GM12878 (cell line): ENCODE results near the gene GUCY1A1. TPM values are rescaled to one million over a fixed set of nuclear protein-coding genes. Genes with fewer than 3 reads are reported as not detected.
A peak's percentile ranks its signal among the peaks of the same experiment; 100 is the strongest.

Source experiments
- ATF7 ChIP-seq: fragments of 450-650 bp; IDR thresholded peaks from 2 replicates; pipeline ENCODE4 v1.6.1; 2016; ENCODE audit warnings: low read depth, mild to moderate bottlenecking
- BACH1 ChIP-seq: fragments of 450-650 bp; IDR thresholded peaks from 2 replicates; pipeline ENCODE4 v1.6.1; 2017; ENCODE audit warnings: mild to moderate bottlenecking, borderline replicate concordance
- BHLHE40 ChIP-seq, 2 experiments: fragments of 450-650 bp in 1 of 2; IDR thresholded peaks; 2 replicates each; pipeline ENCODE4 v1.6.1; 2011 to 2017; ENCODE audit warnings: low read depth in 2 of 2, borderline replicate concordance in 1 of 2, improper control_type of control experiment in 1 of 2, low read length in 1 of 2, mild to moderate bottlenecking in 1 of 2
- BMI1 ChIP-seq: fragments of 450-650 bp; IDR thresholded peaks from 2 replicates; pipeline ENCODE4 v1.6.1; 2016; ENCODE audit warnings: mild to moderate bottlenecking, moderate library complexity, borderline replicate concordance
- BRCA1 ChIP-seq: IDR thresholded peaks from 2 replicates; pipeline ENCODE4 v1.6.1; 2011; ENCODE audit warnings: low read depth, low read length, improper control_type of control experiment
- CBFB ChIP-seq: IDR thresholded peaks from 2 replicates; pipeline ENCODE4 v1.6.1; 2016; ENCODE audit warnings: antibody characterized with exemption, low read depth
- CEBPB ChIP-seq, 2 experiments: fragments of 150-350 bp in 1 of 2; IDR thresholded peaks; 2 replicates each; pipeline ENCODE4 v1.6.1; 2012 to 2014; ENCODE audit warnings: low read depth in 2 of 2, low read length in 2 of 2, borderline replicate concordance in 1 of 2, inconsistent platforms in 1 of 2
- ESRRA ChIP-seq: IDR thresholded peaks from 2 replicates; pipeline ENCODE4 v1.6.1; 2012; ENCODE audit warnings: mild to moderate bottlenecking, low read length, improper control_type of control experiment
- ETV6 ChIP-seq, 2 experiments: fragments of 450-650 bp in 1 of 2; IDR thresholded peaks in 1 of 2; conservative IDR thresholded peaks in 1 of 2; 2 replicates each; pipeline ENCODE4 v1.6.1; 2014; ENCODE audit warnings: antibody characterized with exemption in 1 of 2, borderline replicate concordance in 1 of 2, low read depth in 1 of 2, mild to moderate bottlenecking in 1 of 2, moderate library complexity in 1 of 2
- HSF1 ChIP-seq: fragments of 150-350 bp; IDR thresholded peaks from 2 replicates; pipeline ENCODE4 v1.6.1; 2014; ENCODE audit warnings: mild to moderate bottlenecking, low read depth, low read length
- JUND ChIP-seq: IDR thresholded peaks from 2 replicates; pipeline ENCODE4 v1.6.1; 2012; ENCODE audit warnings: low read depth, mild to moderate bottlenecking, low read length, improper control_type of control experiment, moderate library complexity
- NR2F1 ChIP-seq: fragments of 450-650 bp; conservative IDR thresholded peaks from 2 replicates; pipeline ENCODE4 v1.6.1; 2017; ENCODE audit warnings: mild to moderate bottlenecking
- PBX3 ChIP-seq: IDR thresholded peaks from 2 replicates; pipeline ENCODE4 v1.6.1; 2011; ENCODE audit warnings: mild to moderate bottlenecking, low read depth, low read length, moderate library complexity; ENCODE audit not compliant: insufficient replicate concordance
- POLR2A ChIP-seq: IDR thresholded peaks from 2 replicates; pipeline ENCODE4 v1.6.1; 2011; ENCODE audit warnings: low read depth, mild to moderate bottlenecking, low read length
- POLR2AphosphoS5 ChIP-seq: IDR thresholded peaks from 2 replicates; pipeline ENCODE4 v1.6.1; 2011; ENCODE audit warnings: mild to moderate bottlenecking, low read length, inconsistent platforms
- SIN3A ChIP-seq: IDR thresholded peaks from 2 replicates; pipeline ENCODE4 v1.6.1; 2012; ENCODE audit warnings: low read depth, low read length, improper control_type of control experiment
- SIX5 ChIP-seq: IDR thresholded peaks from 2 replicates; pipeline ENCODE4 v1.6.1; 2011; ENCODE audit warnings: mild to moderate bottlenecking, low read depth, low read length, moderate library complexity; ENCODE audit not compliant: severe bottlenecking
- SPI1 ChIP-seq: IDR thresholded peaks from 2 replicates; pipeline ENCODE4 v1.6.1; 2011; ENCODE audit warnings: low read depth, mild to moderate bottlenecking, low read length, moderate library complexity, borderline replicate concordance; ENCODE audit not compliant: insufficient read depth
- STAT1 ChIP-seq: fragments of 450-650 bp; conservative IDR thresholded peaks from 2 replicates; pipeline ENCODE4 v1.6.1; 2014; ENCODE audit warnings: antibody characterized with exemption, mild to moderate bottlenecking
- TAF1 ChIP-seq: IDR thresholded peaks from 2 replicates; pipeline ENCODE4 v1.6.1; 2011; ENCODE audit warnings: mild to moderate bottlenecking, low read depth, low read length, borderline replicate concordance
- ZNF24 ChIP-seq: fragments of 450-650 bp; IDR thresholded peaks from 2 replicates; pipeline ENCODE4 v1.6.1; 2017; ENCODE audit warnings: antibody characterized with exemption, mild to moderate bottlenecking
- ZNF592 ChIP-seq: fragments of 450-650 bp; IDR thresholded peaks from 2 replicates; pipeline ENCODE4 v1.6.1; 2017; ENCODE audit warnings: mild to moderate bottlenecking, moderate library complexity
- polyA plus RNA-seq, 11 experiments: library from polyadenylated mRNA; depleted of rRNA in 4 of 11; unstranded in 6 of 11; stranded (reverse) in 5 of 11; fragments of >200 nt; fragmentation: Nextera tagmentation in 4 of 11; fragmentation: Illumina TruSeq in 1 of 11; extraction: Ambion mirVana in 4 of 11; extraction: Trizol in 1 of 11; gene quantifications; 1 replicate in 1 of 11; 2 replicates in 10 of 11; pipeline versions ENCODE4 v1.2.1 to v1.2.3, GENCODE V29; 2011 to 2016; ENCODE audit warnings: inconsistent platforms in 2 of 11, missing spikeins in 2 of 11, low read depth in 1 of 11
- total RNA-seq, 4 experiments: library from RNA; depleted of rRNA in 3 of 4; stranded (reverse); fragments of >200 nt in 3 of 4; fragmentation: Illumina TruSeq in 1 of 4; extraction: Trizol in 1 of 4; gene quantifications; 2 replicates each; pipeline versions ENCODE4 v1.2.1 to v1.2.3, GENCODE V29; 2013 to 2021

GUCY1A1 gene
- total and polyA plus RNA-seq, 10 of the 15 experiments (the other 5 are each of a cell fraction or from before 2014, with no cell fraction given): 0.44 to 22.6 (median 0.55) TPM

- TF ChIP-seq PBX3 (no peak), ESRRA (no peak), CEBPB (IDR thresholded peaks at IDR 0.05; ENCODE audit: borderline replicate concordance in 1 of 2, low read depth in 2 of 2, low read length in 2 of 2) (no peak), SIN3A (no peak), SPI1 (no peak), ZNF24 (peak; percentile 81), POLR2AphosphoS5 (no peak), BMI1 (peak; percentile 66; the same call in 1 of the 2 replicates), CBFB (no peak), STAT1 (no peak), BRCA1 (no peak), NR2F1 (0 out of 2 replicates have a peak, but pooled peaks have one; percentile 11), BACH1 (peak; percentile 81; the same call in 1 of the 2 replicates), HSF1 (no peak), TAF1 (no peak), ATF7 (peak; percentile 88), SIX5 (no peak), ZNF592 (no peak), BHLHE40 (IDR thresholded peaks at IDR 0.05; ENCODE audit: borderline replicate concordance in 1 of 2, low read depth in 2 of 2, low read length in 1 of 2) (no peak), POLR2A (no peak), ETV6 (conservative IDR thresholded peaks at IDR 0.05 in 1 of 2, IDR thresholded peaks at IDR 0.05 in 1 of 2; ENCODE audit: borderline replicate concordance in 1 of 2, low read depth in 1 of 2) (no peak), JUND (peak; percentile 75; the same call in 1 of the 2 replicates)
Measured at GRCh38 chr4:155703486-155704247, 37.0 kb downstream of the GUCY1A1 start (continued).
